Mucosa of stomach (tissue), 1 donor: Measurements from ENCODE around the gene DYNLL1.
"Not testable (repeated sequence)": the region's sequence is repeated elsewhere in the genome, so short reads cannot be mapped to it uniquely, and the experiment has no call there.

Source experiments
- H3K27me3 ChIP-seq: one replicate; pipeline ENCODE4 v1.7.0; 2013; ENCODE audit warnings: mild to moderate bottlenecking, low read length; ENCODE audit not compliant: control insufficient read depth, insufficient read depth
- H3K36me3 ChIP-seq: one replicate; pipeline ENCODE4 v1.7.0; 2013; ENCODE audit warnings: low read length; ENCODE audit not compliant: control insufficient read depth, insufficient read depth
- H3K4me1 ChIP-seq: one replicate; pipeline ENCODE4 v1.7.0; 2013; ENCODE audit warnings: mild to moderate bottlenecking, low read length; ENCODE audit not compliant: control insufficient read depth, insufficient read depth
- H3K4me3 ChIP-seq: one replicate; pipeline ENCODE4 v1.7.0; 2013; ENCODE audit warnings: low read length
- H3K9ac ChIP-seq: one replicate; pipeline ENCODE4 v1.7.0; 2013; ENCODE audit warnings: mild to moderate bottlenecking, low read length, moderate library complexity
- H3K9me3 ChIP-seq: one replicate; pipeline ENCODE4 v1.7.0; 2013; ENCODE audit warnings: mild to moderate bottlenecking, low read length, moderate library complexity; ENCODE audit not compliant: control insufficient read depth
- donor health status: Pancreatic carcinoma.

The DYNLL1 gene

GRCh38 chr12:120497524-120498150 is 1.7 kb downstream of the DYNLL1 start:
- Histone ChIP-seq H3K27me3 (no peaks in the 10 kb centered on the region), H3K9me3 (no peaks in the 10 kb centered on the region), H3K36me3 (no peaks in the 10 kb centered on the region), H3K4me3 (peak overlapping the region; percentile 58), H3K4me1 (peaks cover 5% of the 10 kb centered on the region), H3K9ac (peak overlapping the region; percentile 76)

GRCh38 chr12:120498870-120499515 is 3.1 kb downstream of the DYNLL1 start:
- no peak overlapping the region for H3K9ac ChIP-seq
- no peak overlapping the region for H3K4me3 ChIP-seq
- no peaks in the 10 kb centered on the region for H3K9me3 ChIP-seq
- peaks cover 5% of the 10 kb centered on the region for H3K4me1 ChIP-seq
- no peaks in the 10 kb centered on the region for H3K36me3 ChIP-seq
- no peaks in the 10 kb centered on the region for H3K27me3 ChIP-seq

- Histone ChIP-seq H3K9ac (no peak overlapping the region), H3K36me3 (no peaks in the 10 kb centered on the region), H3K27me3 (no peaks in the 10 kb centered on the region), H3K4me3 (no peak overlapping the region), H3K4me1 (peaks cover 5% of the 10 kb centered on the region), H3K9me3 (no peaks in the 10 kb centered on the region)
Measured at GRCh38 chr12:120500581-120500980, 4.7 kb downstream of the DYNLL1 start.

GRCh38 chr12:120504587-120504986 is 8.7 kb downstream of the DYNLL1 start:
- H3K9ac ChIP-seq: no peak overlapping the region
- no peaks in the 10 kb centered on the region for H3K9me3 ChIP-seq
- H3K4me1 ChIP-seq: no peaks in the 10 kb centered on the region
- H3K36me3 ChIP-seq: no peaks in the 10 kb centered on the region
- H3K4me3 ChIP-seq: no peak overlapping the region
- H3K27me3 ChIP-seq: no peaks in the 10 kb centered on the region

GRCh38 chr12:120508537-120508936 is 12.6 kb downstream of the DYNLL1 start:
- Histone ChIP-seq H3K36me3 (no peaks in the 10 kb centered on the region), H3K4me3 (no peak overlapping the region), H3K9ac (no peak overlapping the region), H3K9me3 (no peaks in the 10 kb centered on the region), H3K4me1 (no peaks in the 10 kb centered on the region), H3K27me3 (no peaks in the 10 kb centered on the region)

GRCh38 chr12:120514002-120514401 is 18.1 kb downstream of the DYNLL1 start:
- Histone ChIP-seq H3K36me3 (no peaks in the 10 kb centered on the region), H3K9me3 (no peaks in the 10 kb centered on the region), H3K27me3 (no peaks in the 10 kb centered on the region), H3K4me1 (no peaks in the 10 kb centered on the region), H3K9ac (no peak overlapping the region), H3K4me3 (no peak overlapping the region)

GRCh38 chr12:120515496-120515895 is 19.6 kb downstream of the DYNLL1 start:
- Histone ChIP-seq H3K4me3 (no peak overlapping the region), H3K4me1 (no peaks in the 10 kb centered on the region), H3K36me3 (no peaks in the 10 kb centered on the region), H3K27me3 (no peaks in the 10 kb centered on the region), H3K9me3 (no peaks in the 10 kb centered on the region), H3K9ac (no peak overlapping the region)

GRCh38 chr12:120519324-120519723 is 23.4 kb downstream of the DYNLL1 start:
- not testable (repeated sequence) for H3K4me3 ChIP-seq

GRCh38 chr12:120522568-120522967 is 26.7 kb downstream of the DYNLL1 start:
- Histone ChIP-seq H3K27me3 (no peaks in the 10 kb centered on the region), H3K9ac (no peak overlapping the region), H3K36me3 (no peaks in the 10 kb centered on the region), H3K4me3 (no peak overlapping the region), H3K9me3 (no peaks in the 10 kb centered on the region), H3K4me1 (no peaks in the 10 kb centered on the region)

More at GRCh38 chr12:120519324-120519723, 23.4 kb downstream of the DYNLL1 start:
- H3K4me1 ChIP-seq, H3K36me3 ChIP-seq, H3K9ac ChIP-seq, H3K27me3 ChIP-seq, H3K9me3 ChIP-seq: not testable (repeated sequence)

GRCh38 chr12:120528861-120529525 is 33.1 kb downstream of the DYNLL1 start, which contains the start of gene COQ5:
TSS of gene COQ5 (minus strand) at chr12:120529158. CDS start at chr12:120529141, 17 bp downstream.
- no peaks in the 10 kb centered on the region for H3K9me3 ChIP-seq
- H3K4me3 ChIP-seq: peak within 1 kb of the TSS; percentile 53
- peak within 1 kb of the TSS; percentile 95 for H3K9ac ChIP-seq
- H3K4me1 ChIP-seq: no peaks in the 10 kb centered on the region
- no peaks in the 10 kb centered on the region for H3K27me3 ChIP-seq
- H3K36me3 ChIP-seq: no peaks in the 10 kb centered on the region

- Histone ChIP-seq H3K4me3 (peak overlapping the region; percentile 53), H3K9me3 (no peaks in the 10 kb centered on the region), H3K4me1 (no peaks in the 10 kb centered on the region), H3K36me3 (no peaks in the 10 kb centered on the region), H3K9ac (peak overlapping the region; percentile 95), H3K27me3 (no peaks in the 10 kb centered on the region)
Measured at GRCh38 chr12:120529641-120530417, 33.9 kb downstream of the DYNLL1 start.

- Histone ChIP-seq H3K4me3 (peak overlapping the region; percentile 53), H3K9ac (peak overlapping the region; percentile 95)
- not testable (repeated sequence) for H3K4me1 ChIP-seq, H3K36me3 ChIP-seq, H3K27me3 ChIP-seq, H3K9me3 ChIP-seq
Measured at GRCh38 chr12:120530418-120530761, 34.5 kb downstream of the DYNLL1 start.
